Measurements from ENCODE around the gene PNLIPRP2. TPM values are rescaled to one million over a fixed set of nuclear protein-coding genes. Genes with fewer than 3 reads are reported as not detected.

The PNLIPRP2 gene
- total and polyA plus RNA-seq, 2 donors: 0.25 TPM; not detected in 1

GRCh38 chr10:116596062-116596461, 24.7 kb upstream of the PNLIPRP2 start:
- no peak overlapping the region for H3K27ac ChIP-seq (ENCODE audit: low read depth in 1 of 2, low read length in 1 of 2)
- H3K4me1 ChIP-seq (ENCODE audit: control insufficient read depth in 2 of 2, insufficient read depth in 2 of 2, low read length in 2 of 2): no peaks in the 10 kb centered on the region
- WGBS: 80% methylated on average over 2 of the region's 2 CpGs
- H3K9me3 ChIP-seq (ENCODE audit: control insufficient read depth in 2 of 2, insufficient read depth in 1 of 2, low read length in 1 of 2): no peaks in the 10 kb centered on the region
- no peaks in the 10 kb centered on the region for H3K27me3 ChIP-seq (ENCODE audit: control insufficient read depth in 2 of 2, insufficient read depth in 1 of 2, low read length in 1 of 2)
- H3K36me3 ChIP-seq (ENCODE audit: control insufficient read depth in 2 of 2, insufficient read depth in 2 of 2, low read length in 1 of 2): no peaks in the 10 kb centered on the region
- no peak for DNase-seq (ENCODE audit: low read depth in 6 of 9, low spot score in 9 of 9)
- H3K4me3 ChIP-seq (ENCODE audit: low read length in 2 of 2): no peak overlapping the region

DNA sequence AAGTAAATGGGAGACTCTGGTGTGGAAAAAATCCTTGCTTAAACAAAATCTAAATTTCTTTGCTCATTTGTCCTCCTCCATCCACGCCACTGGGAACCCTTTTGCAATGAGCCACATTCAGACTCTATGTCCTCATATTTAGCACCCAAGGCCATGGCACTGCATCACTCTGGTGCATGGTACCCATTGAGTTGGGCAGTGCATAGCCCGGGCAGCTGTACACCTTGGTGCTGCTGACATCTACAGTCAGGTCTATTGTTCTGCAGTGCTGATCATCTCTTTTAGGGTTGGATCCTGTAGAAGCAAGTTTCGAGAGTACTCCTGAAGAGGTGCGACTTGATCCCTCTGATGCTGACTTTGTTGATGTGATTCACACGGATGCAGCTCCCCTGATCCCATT, 23.2 kb upstream of the PNLIPRP2 start:
- Histone ChIP-seq H3K9me3 (ENCODE audit: control insufficient read depth in 2 of 2, insufficient read depth in 1 of 2, low read length in 1 of 2) (no peaks in the 10 kb centered on the region), H3K36me3 (ENCODE audit: control insufficient read depth in 2 of 2, insufficient read depth in 2 of 2, low read length in 1 of 2) (no peaks in the 10 kb centered on the region), H3K27me3 (ENCODE audit: control insufficient read depth in 2 of 2, insufficient read depth in 1 of 2, low read length in 1 of 2) (no peaks in the 10 kb centered on the region), H3K4me1 (ENCODE audit: control insufficient read depth in 2 of 2, insufficient read depth in 2 of 2, low read length in 2 of 2) (no peaks in the 10 kb centered on the region), H3K4me3 (ENCODE audit: low read length in 2 of 2) (no peak overlapping the region), H3K27ac (ENCODE audit: low read depth in 1 of 2, low read length in 1 of 2) (no peak overlapping the region)
- WGBS: 94% methylated on average over 5 of the region's 5 CpGs
- DNase-seq (ENCODE audit: low read depth in 6 of 9, low spot score in 9 of 9): no peak

DNA sequence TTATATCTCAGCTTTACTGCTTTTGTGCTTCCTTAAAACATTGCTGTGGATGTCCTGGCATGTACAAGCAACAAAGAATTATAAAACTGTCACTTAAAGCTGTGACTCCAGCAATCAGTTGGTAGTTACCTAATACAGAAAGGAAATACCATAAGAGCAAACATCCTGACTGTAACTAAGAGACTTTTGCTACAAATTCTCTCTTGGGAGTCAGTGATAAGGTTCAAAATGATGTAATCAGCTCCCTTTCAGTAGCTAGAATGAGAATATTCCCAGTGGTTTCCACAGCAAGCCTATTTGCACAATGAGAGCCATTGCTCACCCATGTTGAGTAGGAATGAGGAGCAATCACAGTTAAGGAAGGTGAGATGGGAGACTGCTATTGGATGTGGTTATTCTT, 22.4 kb upstream of the PNLIPRP2 start:
- H3K27ac ChIP-seq (ENCODE audit: low read depth in 1 of 2, low read length in 1 of 2): no peak overlapping the region
- H3K27me3 ChIP-seq (ENCODE audit: control insufficient read depth in 2 of 2, insufficient read depth in 1 of 2, low read length in 1 of 2): no peaks in the 10 kb centered on the region
- H3K9me3 ChIP-seq (ENCODE audit: control insufficient read depth in 2 of 2, insufficient read depth in 1 of 2, low read length in 1 of 2): no peaks in the 10 kb centered on the region
- no peaks in the 10 kb centered on the region for H3K4me1 ChIP-seq (ENCODE audit: control insufficient read depth in 2 of 2, insufficient read depth in 2 of 2, low read length in 2 of 2)
- DNase-seq (ENCODE audit: low read depth in 6 of 9, low spot score in 9 of 9): no peak
- no peak overlapping the region for H3K4me3 ChIP-seq (ENCODE audit: low read length in 2 of 2)
- H3K36me3 ChIP-seq (ENCODE audit: control insufficient read depth in 2 of 2, insufficient read depth in 2 of 2, low read length in 1 of 2): no peaks in the 10 kb centered on the region

GRCh38 chr10:116599991-116600390, 20.8 kb upstream of the PNLIPRP2 start:
- Histone ChIP-seq H3K4me3 (ENCODE audit: low read length in 2 of 2) (no peak overlapping the region), H3K27ac (ENCODE audit: low read depth in 1 of 2, low read length in 1 of 2) (no peak overlapping the region), H3K27me3 (ENCODE audit: control insufficient read depth in 2 of 2, insufficient read depth in 1 of 2, low read length in 1 of 2) (no peaks in the 10 kb centered on the region), H3K9me3 (ENCODE audit: control insufficient read depth in 2 of 2, insufficient read depth in 1 of 2, low read length in 1 of 2) (no peaks in the 10 kb centered on the region), H3K36me3 (ENCODE audit: control insufficient read depth in 2 of 2, insufficient read depth in 2 of 2, low read length in 1 of 2) (no peaks in the 10 kb centered on the region), H3K4me1 (ENCODE audit: control insufficient read depth in 2 of 2, insufficient read depth in 2 of 2, low read length in 2 of 2) (no peaks in the 10 kb centered on the region)
- 85% methylated on average over 5 of the region's 5 CpGs for WGBS
- no peak for DNase-seq (ENCODE audit: low read depth in 6 of 9, low spot score in 9 of 9)

DNA sequence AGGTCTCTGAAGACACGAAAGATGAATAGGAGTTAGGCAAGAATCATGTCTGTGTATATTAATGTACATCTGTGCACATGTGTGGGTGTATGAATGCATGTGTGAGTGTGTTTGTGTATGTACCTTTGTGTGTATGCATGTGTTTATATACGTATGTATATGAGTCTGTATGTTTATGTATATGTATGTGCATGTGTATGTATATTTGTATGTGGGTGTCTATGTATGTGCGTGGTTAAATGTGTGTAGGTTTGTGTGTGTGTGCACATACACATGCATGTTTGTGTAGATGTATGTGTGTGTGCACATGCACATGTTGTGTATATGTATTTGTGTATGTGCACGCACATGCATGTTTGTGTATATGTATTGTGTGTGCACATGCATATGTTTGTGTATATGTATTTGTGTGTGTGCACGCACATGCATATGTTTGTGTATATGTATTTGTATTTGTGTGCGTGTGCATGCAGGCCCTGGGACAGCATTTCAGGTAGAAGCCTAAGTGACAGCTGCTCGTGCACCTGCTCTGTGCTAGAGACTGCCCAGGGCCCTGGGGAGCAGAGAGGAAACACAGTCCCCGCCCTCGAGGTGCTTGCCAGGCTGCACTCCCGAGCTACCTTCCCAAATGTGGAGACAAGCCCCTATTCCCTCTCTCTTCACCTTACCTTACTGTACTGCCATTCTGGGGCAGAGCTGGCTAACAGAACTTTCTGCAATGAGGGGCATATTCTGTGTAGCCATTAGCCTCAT, 17.9 kb upstream of the PNLIPRP2 start:
- 92% methylated on average over 10 of the region's 10 CpGs for WGBS
- DNase-seq (ENCODE audit: low read depth in 6 of 9, low spot score in 9 of 9): no peak

DNA sequence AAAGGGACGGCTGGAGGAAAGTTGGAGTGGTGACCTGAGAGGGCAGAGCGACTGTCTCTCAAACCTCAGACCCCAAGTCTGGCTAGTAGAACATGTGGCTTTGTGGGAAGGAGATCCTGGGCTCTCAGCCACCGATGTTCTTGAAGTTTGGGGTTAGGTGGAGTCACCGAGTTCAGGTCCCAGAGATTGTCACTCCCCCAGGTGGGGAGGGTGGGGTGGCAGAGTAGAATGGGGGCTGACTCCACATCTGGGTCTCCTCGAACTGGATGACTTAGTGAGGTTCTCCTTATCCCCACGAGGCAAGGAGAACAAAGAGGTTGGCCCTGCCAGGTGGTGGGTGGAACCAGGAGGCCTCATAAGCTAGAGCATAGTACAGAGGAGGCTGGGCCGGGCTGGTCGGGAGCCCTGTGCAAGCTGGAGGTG, 14.7 kb upstream of the PNLIPRP2 start:
- H3K9me3 ChIP-seq (ENCODE audit: control insufficient read depth in 2 of 2, insufficient read depth in 1 of 2, low read length in 1 of 2): peaks cover 0 to 1% of the 10 kb centered on the region in 2 donors
- no peak for DNase-seq (ENCODE audit: low read depth in 6 of 9, low spot score in 9 of 9)
- H3K36me3 ChIP-seq (ENCODE audit: control insufficient read depth in 2 of 2, insufficient read depth in 2 of 2, low read length in 1 of 2): no peaks in the 10 kb centered on the region
- H3K27me3 ChIP-seq (ENCODE audit: control insufficient read depth in 2 of 2, insufficient read depth in 1 of 2, low read length in 1 of 2): peaks cover 7 to 21% of the 10 kb centered on the region in 2 donors
- no peak overlapping the region for H3K4me3 ChIP-seq (ENCODE audit: low read length in 2 of 2)
- 81% methylated on average over 8 of the region's 8 CpGs for WGBS
- no peaks in the 10 kb centered on the region for H3K4me1 ChIP-seq (ENCODE audit: control insufficient read depth in 2 of 2, insufficient read depth in 2 of 2, low read length in 2 of 2)
- H3K27ac ChIP-seq (ENCODE audit: low read depth in 1 of 2, low read length in 1 of 2): no peak overlapping the region

More for the DNA sequence above, 17.9 kb upstream of the PNLIPRP2 start:
- no peaks in the 10 kb centered on the region for H3K36me3 ChIP-seq (ENCODE audit: control insufficient read depth in 2 of 2, insufficient read depth in 2 of 2, low read length in 1 of 2)
- no peaks in the 10 kb centered on the region for H3K27me3 ChIP-seq (ENCODE audit: control insufficient read depth in 2 of 2, insufficient read depth in 1 of 2, low read length in 1 of 2)
- no peaks in the 10 kb centered on the region for H3K9me3 ChIP-seq (ENCODE audit: control insufficient read depth in 2 of 2, insufficient read depth in 1 of 2, low read length in 1 of 2)
- no peaks in the 10 kb centered on the region for H3K4me1 ChIP-seq (ENCODE audit: control insufficient read depth in 2 of 2, insufficient read depth in 2 of 2, low read length in 2 of 2)
- H3K27ac ChIP-seq (ENCODE audit: low read depth in 1 of 2, low read length in 1 of 2): no peak overlapping the region
- H3K4me3 ChIP-seq (ENCODE audit: low read length in 2 of 2): no peak overlapping the region

- H3K36me3 ChIP-seq (ENCODE audit: control insufficient read depth in 2 of 2, insufficient read depth in 2 of 2, low read length in 1 of 2): no peaks in the 10 kb centered on the region
- H3K27ac ChIP-seq (ENCODE audit: low read depth in 1 of 2, low read length in 1 of 2): no peak overlapping the region
- WGBS: 89% methylated on average over 6 of the region's 6 CpGs
- no peak overlapping the region for H3K4me3 ChIP-seq (ENCODE audit: low read length in 2 of 2)
- peaks cover 7 to 21% of the 10 kb centered on the region in 2 donors for H3K27me3 ChIP-seq (ENCODE audit: control insufficient read depth in 2 of 2, insufficient read depth in 1 of 2, low read length in 1 of 2)
- no peak for DNase-seq (ENCODE audit: low read depth in 6 of 9, low spot score in 9 of 9)
- peaks cover 0 to 1% of the 10 kb centered on the region in 2 donors for H3K9me3 ChIP-seq (ENCODE audit: control insufficient read depth in 2 of 2, insufficient read depth in 1 of 2, low read length in 1 of 2)
- H3K4me1 ChIP-seq (ENCODE audit: control insufficient read depth in 2 of 2, insufficient read depth in 2 of 2, low read length in 2 of 2): no peaks in the 10 kb centered on the region
Measured at GRCh38 chr10:116607336-116607735, 13.4 kb upstream of the PNLIPRP2 start.

DNA sequence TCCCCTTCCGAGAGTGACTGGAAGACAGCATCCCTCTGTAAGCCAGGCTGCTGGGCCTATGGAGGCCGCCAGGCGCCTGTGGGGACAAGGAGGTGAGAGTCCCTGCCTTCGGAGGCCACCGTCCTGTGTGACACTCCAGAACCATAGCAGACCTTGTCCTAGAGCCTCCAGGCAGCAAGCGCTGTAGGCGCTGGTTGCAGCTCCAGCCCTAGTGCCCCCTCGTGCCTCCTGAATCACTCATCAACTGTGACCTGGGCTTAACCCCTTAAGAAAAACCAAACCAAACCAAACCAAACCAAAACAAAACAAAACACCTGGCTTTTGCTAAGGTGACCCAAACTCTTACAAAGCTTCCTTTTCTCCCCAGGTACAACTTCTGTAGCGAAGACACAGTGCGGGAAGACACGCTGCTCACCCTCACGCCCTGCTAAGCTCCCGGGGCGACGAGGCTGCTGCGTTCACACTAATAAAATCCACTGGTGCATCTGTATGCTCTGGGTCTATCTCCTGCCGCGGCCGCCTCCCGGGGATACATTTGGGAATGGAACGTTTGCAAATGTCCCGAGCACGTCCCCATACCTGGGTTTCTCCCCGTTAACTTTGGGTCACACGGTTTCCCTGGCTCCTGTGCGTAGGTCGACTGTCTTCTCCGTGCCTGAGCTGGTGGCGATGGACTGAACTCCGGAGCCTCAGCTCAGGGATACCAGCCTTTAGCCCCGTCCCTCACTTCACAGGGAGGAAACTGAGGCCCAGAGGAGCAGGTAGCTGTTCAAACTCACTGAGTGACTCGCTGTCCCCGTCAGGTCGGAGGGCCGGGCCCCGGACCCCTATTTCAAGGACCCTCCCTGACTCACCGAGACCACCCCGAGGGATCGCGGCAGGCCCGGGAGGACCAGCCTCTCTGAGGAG, 11.8 kb upstream of the PNLIPRP2 start:
- H3K4me3 ChIP-seq (ENCODE audit: low read length in 2 of 2): no peak overlapping the region
- no peak for DNase-seq (ENCODE audit: low read depth in 6 of 9, low spot score in 9 of 9)

More for the DNA sequence above, 11.8 kb upstream of the PNLIPRP2 start:
- 41% methylated on average over 41 of the region's 41 CpGs for WGBS
- H3K36me3 ChIP-seq (ENCODE audit: control insufficient read depth in 2 of 2, insufficient read depth in 2 of 2, low read length in 1 of 2): no peaks in the 10 kb centered on the region
- H3K27ac ChIP-seq (ENCODE audit: low read depth in 1 of 2, low read length in 1 of 2): no peak overlapping the region
- H3K4me1 ChIP-seq (ENCODE audit: control insufficient read depth in 2 of 2, insufficient read depth in 2 of 2, low read length in 2 of 2): no peaks in the 10 kb centered on the region
- H3K27me3 ChIP-seq (ENCODE audit: control insufficient read depth in 2 of 2, insufficient read depth in 1 of 2, low read length in 1 of 2): peaks cover 7 to 21% of the 10 kb centered on the region in 2 donors
- H3K9me3 ChIP-seq (ENCODE audit: control insufficient read depth in 2 of 2, insufficient read depth in 1 of 2, low read length in 1 of 2): peaks cover 0 to 1% of the 10 kb centered on the region in 2 donors
